ENCODE results near the gene PBX1. TPM values are rescaled to one million over a fixed set of nuclear protein-coding genes. Genes with fewer than 3 reads are reported as not detected.
"Not testable (repeated sequence)": the region's sequence is repeated elsewhere in the genome, so short reads cannot be mapped to it uniquely, and the experiment has no call there.

The PBX1 gene
- 100 to 1,000 TPM; 149 to 186 (median 166) TPM for polyA plus RNA-seq (ENCODE audit: insufficient read length in 4 of 4)

- peak; percentile 87 to 99 (median 96) for DNase-seq (ENCODE audit: low read depth in 4 of 4, low spot score in 3 of 4)
Measured at GRCh38 chr1:164558461-164559341, at the start of gene PBX1. Gene PBX1 (plus strand): TSS chr1:164559184.

GRCh38 chr1:164510435-164510834 lies 48.5 kb upstream of the PBX1 start:
- no peak for DNase-seq (ENCODE audit: low read depth in 4 of 4, low spot score in 3 of 4)

DNA sequence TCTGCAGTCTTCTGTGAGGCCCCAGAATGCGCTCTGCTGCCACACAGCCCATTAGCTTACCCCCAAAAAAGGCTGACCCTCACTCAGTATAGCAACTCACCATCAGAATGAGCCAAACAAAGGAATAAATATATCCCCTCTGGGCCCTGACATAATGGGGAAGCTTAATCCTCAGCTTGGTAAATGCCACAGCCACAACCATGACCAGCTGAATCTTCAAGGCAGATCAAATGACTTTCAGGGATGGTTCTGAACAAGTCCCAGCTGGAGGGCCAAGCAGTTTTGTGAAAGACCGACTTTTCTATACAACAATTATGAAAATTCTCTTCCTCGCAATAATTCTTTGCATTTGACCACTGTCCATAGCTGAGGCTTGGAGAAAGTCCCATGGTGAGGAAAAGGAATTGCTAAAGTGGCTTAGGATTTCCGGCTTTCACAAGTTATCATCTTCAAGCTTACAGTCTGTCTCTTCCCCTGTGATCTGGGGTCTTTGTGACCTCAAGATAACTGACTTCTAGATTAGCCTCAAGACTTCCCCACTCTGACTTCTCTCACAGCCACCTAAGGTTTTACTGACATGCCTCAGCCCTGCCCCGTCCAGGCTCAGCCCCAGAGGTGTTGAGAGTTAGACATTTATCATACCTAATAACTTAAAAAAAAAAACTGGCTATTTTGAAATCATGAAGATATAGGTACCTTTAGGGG lies 47.8 kb upstream of the PBX1 start:
- DNase-seq (ENCODE audit: low read depth in 4 of 4, low spot score in 3 of 4), result no peak

DNA sequence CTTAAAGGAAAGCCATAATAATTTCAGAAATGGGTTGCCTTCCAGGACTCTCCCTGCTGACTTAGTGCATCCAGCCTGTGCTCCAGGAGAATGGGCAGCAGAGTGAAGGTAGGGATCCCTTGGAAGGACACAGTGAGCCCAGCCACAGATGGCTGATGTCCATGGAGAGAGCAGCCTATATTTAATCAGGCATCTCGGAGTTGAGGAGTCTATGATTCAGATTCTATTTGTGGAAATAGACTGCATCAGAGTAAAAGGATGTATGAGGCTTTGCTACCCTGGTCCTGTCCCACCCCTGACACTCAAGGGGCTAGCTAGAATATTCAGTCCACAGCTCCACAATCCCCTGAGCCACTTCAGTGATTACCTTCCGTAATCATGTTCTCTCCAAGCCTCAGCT lies 43.8 kb upstream of the PBX1 start:
- DNase-seq (ENCODE audit: low read depth in 4 of 4, low spot score in 3 of 4), result no peak

DNA sequence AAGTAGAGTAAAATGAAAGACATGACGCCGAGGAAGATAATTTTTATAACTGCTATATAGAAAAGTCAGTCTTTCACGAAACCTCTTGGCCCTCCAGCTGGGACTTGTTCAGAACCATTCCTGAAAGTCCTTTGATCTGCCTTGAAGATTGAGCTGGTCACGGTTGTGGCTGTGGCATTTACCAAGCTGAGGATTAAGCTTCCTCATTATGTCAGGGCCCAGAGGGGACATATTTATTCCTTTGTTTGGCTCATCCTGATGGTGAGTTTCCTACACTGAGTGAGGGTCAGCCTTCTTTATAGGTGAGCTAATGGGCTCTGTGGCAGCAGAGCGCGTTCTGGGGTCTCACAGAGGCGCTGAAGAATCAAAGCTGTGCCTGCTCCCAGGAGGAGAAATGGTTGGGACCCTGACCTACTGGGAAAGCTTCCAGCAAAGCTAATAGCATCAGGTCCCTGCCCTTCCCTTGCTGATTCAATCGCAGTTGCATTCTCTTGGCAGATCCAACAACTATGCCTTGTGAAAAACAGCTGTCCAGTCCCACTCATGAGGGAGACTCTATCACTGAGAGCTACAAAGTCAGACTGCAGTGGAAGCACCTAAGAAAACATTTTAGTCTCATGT lies 43.2 kb upstream of the PBX1 start:
- peak in 1 of 4 donors; percentile 12 for DNase-seq (ENCODE audit: low read depth in 4 of 4, low spot score in 3 of 4)

DNA sequence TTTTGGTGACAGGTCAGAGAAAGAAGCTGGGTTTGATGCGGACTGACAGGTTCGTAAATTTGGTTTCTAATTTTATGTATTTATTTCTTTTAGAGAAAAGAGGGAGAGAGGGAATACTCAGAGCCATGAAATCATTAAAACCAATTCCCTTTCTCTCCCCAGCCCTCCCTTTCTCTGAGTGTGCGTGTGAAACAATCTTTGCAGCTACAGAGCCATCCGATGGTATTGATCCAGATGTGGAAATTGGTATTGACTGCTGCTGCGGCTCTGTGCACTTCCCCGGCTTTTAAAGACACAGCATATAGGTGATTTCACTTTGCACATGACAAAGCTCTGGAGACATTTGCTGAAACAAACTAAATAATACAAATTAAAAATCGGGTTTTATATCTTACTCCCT lies 42.4 kb upstream of the PBX1 start:
- no peak for DNase-seq (ENCODE audit: low read depth in 4 of 4, low spot score in 3 of 4)

- no peak for DNase-seq (ENCODE audit: low read depth in 4 of 4, low spot score in 3 of 4)
Measured at GRCh38 chr1:164518692-164519332, 40.2 kb upstream of the PBX1 start.

DNA sequence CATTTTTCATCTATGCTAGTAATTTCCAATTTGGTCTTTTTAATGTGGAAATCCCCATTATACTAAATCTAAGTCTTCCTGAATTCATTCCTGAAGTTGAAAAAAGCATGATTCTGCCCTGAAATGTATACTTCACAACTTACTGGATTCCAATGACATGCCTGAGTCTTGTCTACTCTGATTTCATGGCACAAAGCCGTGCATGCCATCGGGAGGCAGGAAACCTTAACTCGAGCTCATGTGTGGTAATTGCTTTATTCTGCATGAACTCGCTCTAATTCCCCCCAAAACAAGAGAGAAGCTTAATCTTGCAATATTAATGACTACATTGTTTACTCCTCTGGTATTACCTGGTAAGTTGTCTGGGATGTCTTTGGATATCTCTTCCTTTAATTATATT lies 39.6 kb upstream of the PBX1 start:
- no peak for DNase-seq (ENCODE audit: low read depth in 4 of 4, low spot score in 3 of 4)

DNA sequence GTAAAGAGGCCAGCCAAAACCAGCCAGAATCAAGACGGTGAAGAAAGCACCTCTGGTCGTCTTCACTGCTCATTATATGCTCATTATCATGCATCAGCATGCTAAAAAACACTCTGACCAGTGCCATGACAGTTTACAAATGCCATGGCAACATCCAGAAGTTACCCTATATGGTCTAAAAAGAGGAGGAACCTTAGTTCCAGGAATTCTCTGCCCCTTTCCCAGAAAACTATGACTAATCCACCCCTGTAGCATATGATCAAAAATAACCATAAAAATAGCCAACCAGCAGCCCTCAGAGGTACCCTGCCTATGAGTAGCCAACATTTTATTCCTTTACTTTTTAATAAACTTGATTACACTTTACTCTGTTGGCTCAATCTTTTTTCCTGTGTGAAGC lies 34.2 kb upstream of the PBX1 start:
- DNase-seq (ENCODE audit: low read depth in 4 of 4, low spot score in 3 of 4), result no peak

DNA sequence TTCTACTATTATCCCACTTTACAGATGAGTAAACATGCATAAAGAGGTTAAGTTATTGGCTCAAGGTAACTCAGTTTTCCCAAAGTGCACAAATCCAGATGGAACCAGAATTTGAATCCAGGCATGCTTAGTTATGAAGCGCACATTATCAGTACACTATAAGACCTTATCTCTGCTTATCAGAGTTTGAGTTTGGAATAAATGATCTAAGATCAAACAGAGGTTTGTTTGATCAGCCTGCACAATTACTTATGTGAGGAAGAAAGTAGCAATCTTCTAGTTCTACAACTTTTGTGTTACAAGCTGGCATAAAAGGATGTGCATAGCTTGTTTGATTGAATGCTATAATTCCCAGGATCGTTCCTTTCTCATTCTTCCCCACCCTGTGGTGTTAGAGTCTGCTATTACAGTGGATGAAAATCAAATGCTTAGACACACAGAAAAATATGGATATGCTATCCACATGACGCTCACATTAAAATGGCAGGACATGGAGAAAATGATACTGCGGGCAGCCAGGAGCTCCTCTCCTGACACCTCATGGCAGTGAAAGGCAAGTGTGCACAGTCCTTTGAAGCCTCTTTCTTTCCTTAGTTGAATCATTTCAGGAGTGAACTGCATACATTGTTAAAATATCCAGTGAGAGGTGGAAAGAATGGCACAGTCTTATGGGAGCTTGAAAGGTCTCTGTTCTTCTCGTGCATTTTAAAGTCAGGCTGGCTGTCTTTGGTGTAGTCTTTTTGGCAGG lies 23.9 kb upstream of the PBX1 start:
- DNase-seq (ENCODE audit: low read depth in 4 of 4, low spot score in 3 of 4), result no peak

DNA sequence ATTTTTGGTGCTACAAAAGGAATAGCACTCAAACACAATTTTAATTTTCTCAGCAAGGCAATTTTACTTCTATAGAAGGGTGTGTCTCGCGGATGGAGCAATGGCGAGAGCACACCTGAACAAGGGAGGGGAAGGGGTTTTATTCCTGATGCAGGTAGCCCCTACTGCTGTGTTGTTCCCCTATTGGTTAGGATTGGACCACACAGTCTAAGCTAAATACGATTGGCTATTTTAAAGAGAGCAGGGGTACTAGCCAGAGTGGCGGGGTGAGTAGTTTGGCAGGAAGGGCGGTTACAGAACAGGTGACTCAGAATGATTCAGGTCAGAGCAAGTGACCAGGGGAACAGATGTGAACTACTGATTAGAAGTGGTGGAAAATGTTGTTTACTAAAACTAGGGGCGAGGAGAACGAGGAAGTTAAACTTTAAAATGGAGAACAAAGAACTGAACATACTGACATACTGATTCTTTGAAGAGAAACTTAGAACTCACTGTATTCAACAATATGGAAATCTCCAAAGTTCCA lies 6.5 kb upstream of the PBX1 start:
- not testable (repeated sequence) for DNase-seq (ENCODE audit: low read depth in 4 of 4, low spot score in 3 of 4)

GRCh38 chr1:164557270-164557669 lies 1.7 kb upstream of the PBX1 start:
- DNase-seq (ENCODE audit: low read depth in 4 of 4, low spot score in 3 of 4), result no peak

- DNase-seq (ENCODE audit: low read depth in 4 of 4, low spot score in 3 of 4), result peak in 1 of 4 donors; percentile 66
Measured at GRCh38 chr1:164559342-164560051, 513 bp downstream of the PBX1 start.

DNA sequence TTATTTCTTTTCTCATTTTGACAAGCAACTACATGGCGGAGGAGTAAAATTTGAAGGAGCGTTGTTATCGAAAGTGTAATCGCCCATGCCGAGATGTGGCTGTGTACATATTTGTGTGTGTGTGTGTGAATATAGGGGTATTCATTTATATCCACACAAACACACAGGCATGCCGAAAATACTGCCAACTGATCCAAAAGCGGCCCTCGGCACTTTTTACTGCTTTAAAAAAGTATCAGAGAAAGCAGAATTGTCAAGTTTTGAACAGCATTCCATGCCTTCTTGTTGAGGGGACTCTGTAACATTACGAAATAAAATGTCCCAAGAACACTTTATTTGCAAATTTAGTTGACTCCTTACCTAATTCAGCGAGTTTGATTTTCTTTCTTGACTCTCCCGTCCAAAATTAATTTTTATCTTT lies 1.1 kb downstream of the PBX1 start:
- DNase-seq (ENCODE audit: low read depth in 4 of 4, low spot score in 3 of 4), result no peak

- DNase-seq (ENCODE audit: low read depth in 4 of 4, low spot score in 3 of 4), result no peak
Measured at GRCh38 chr1:164560556-164560955, 1.6 kb downstream of the PBX1 start.

DNA sequence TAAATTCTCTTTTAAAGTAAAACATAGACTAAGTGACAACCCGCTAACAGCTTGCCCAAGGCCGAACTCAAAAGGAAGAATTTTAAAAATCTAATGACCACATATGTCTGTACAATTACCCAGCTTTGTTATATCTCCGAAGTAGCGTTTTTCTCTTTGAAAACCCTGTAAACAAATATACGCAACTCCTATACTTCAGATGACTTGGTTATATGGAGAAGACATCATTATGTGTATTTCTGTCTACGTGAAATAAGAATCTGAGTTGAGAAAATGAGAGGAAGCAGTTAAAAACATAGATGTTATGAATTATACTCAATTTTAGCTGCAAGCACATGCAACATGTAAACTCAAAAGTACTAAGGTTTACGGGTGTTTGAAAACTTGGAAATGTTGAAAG lies 2.0 kb downstream of the PBX1 start:
- DNase-seq (ENCODE audit: low read depth in 4 of 4, low spot score in 3 of 4), result no peak

DNA sequence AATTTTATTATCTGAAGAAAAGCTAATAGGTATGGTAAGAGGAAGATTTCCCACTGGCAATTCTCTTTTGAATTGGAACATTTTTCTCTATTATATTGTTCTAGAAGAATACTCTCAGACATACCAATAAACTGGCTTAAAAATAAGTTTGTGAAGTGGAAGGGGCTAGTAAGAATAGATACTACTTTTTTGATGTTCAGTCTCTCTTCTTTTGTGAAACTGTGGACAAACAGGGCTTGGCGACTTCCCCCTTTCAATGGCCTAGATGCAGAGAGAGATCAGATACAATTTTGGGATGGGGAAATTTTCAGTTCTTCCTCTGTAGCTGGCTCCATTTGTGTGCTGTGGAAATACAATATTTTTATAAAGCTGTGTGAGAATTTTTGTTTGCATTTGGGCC lies 2.5 kb downstream of the PBX1 start:
- no peak for DNase-seq (ENCODE audit: low read depth in 4 of 4, low spot score in 3 of 4)

DNA sequence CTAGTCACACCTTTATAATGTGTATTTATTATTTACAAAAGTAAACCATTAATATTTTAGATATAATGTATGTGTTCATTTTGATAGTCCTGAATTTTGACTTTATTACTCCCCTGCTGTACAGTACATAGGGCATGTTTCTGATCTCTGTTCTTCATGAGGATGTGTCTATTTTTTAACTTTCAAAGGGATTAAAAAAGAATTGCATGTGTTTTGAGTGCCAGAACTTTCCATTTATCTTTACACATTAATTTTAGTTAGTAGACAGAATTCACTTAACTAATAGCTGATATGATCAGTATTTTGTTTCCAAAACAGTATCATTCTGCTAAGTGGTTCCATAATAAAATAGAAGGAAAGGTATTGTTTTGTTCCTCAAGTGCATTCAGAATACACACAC lies 3.1 kb downstream of the PBX1 start:
- DNase-seq (ENCODE audit: low read depth in 4 of 4, low spot score in 3 of 4), result no peak

DNA sequence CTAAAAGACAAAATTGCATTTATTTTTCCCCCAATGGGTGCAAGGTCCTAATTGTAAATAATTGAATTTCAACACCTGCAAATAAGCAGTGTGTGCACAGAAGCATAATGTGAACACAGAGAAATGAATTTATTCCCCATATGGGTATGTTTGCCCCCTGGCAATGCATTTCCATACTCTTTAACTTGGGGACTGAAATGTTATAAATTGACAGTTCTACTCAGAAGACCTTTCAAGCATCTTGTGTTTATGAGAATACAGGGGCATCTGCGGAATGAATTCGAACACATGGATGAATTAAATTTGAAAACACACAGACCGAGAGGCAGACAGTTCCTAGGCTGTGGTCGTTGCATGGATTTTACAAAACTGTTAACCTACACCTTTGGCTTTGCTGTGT lies 3.5 kb downstream of the PBX1 start:
- DNase-seq (ENCODE audit: low read depth in 4 of 4, low spot score in 3 of 4), result no peak

Data from right renal pelvis (tissue), 4 donors.